Mesodermal cell (in vitro differentiated cells): ENCODE results near the gene SLCO1A2.

Source experiments
- H3K27ac ChIP-seq: 2 replicates; pipeline ENCODE4 v1.7.0; 2013; ENCODE audit warnings: mild to moderate bottlenecking, low read depth, low read length, moderate library complexity; ENCODE audit not compliant: severe bottlenecking
- H3K36me3 ChIP-seq: 2 replicates; pipeline ENCODE4 v1.7.1; 2013; ENCODE audit warnings: mild to moderate bottlenecking, low read length, moderate library complexity; ENCODE audit not compliant: control insufficient read depth, insufficient read depth
- H3K4me1 ChIP-seq: one replicate; pipeline ENCODE4 v1.7.1; 2013; ENCODE audit warnings: mild to moderate bottlenecking, low read length; ENCODE audit not compliant: insufficient read depth, control insufficient read depth, poor library complexity, severe bottlenecking
- H3K4me3 ChIP-seq: 2 replicates; pipeline ENCODE4 v1.7.0; 2013; ENCODE audit warnings: low read length, control low read depth, mild to moderate bottlenecking; ENCODE audit not compliant: insufficient read depth, poor library complexity, severe bottlenecking; ENCODE audit errors: extremely low read depth
- H3K9me3 ChIP-seq: 2 replicates; pipeline ENCODE4 v1.7.1; 2013; ENCODE audit warnings: mild to moderate bottlenecking, low read length, moderate library complexity; ENCODE audit not compliant: control insufficient read depth
- WGBS, 2 experiments: methylation state at CpG; one replicate each; pipeline ENCODE4 v1.1.5; 2013; ENCODE audit warnings: missing lambda C conversion rate in 2 of 2; ENCODE audit not compliant: insufficient coverage in 2 of 2; 5-methylcytosine and 5-hydroxymethylcytosine counted together

SLCO1A2 gene

DNA sequence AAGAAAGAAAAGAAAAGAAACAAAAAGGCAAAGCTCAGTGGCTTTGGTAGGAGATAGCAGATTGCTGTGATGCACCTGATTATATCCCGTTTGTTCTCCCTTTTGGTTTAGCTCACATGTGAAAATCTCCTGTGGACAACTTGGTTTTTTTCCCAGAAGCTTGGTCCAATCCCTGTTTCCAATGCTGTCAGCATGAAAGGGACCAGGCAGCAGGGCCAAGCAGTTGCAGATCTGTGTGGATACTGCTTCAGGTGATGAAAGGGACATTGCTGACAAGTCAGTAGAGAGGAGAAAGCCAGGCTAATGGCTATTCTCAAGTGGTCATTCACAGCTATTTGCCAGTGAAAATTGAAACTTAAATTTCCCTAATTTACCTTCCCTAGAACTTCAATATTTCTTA lies 18.8 kb upstream of the SLCO1A2 start:
- Histone ChIP-seq H3K9me3 (no peaks in the 10 kb centered on the region), H3K36me3 (no peaks in the 10 kb centered on the region)
- 69 to 92% methylated on average over 1 of the region's 1 CpG for WGBS, 2 experiments

GRCh38 chr12:21350975-21351374 lies 16.3 kb upstream of the SLCO1A2 start:
- Histone ChIP-seq H3K4me1 (no peaks in the 10 kb centered on the region), H3K4me3 (no peak overlapping the region), H3K36me3 (no peaks in the 10 kb centered on the region), H3K9me3 (no peaks in the 10 kb centered on the region), H3K27ac (no peak overlapping the region)
- WGBS, 2 experiments = 64 to 88% methylated on average over 1 of the region's 1 CpG

More for the DNA sequence above, 18.8 kb upstream of the SLCO1A2 start:
- no peaks in the 10 kb centered on the region for H3K4me1 ChIP-seq
- no peak overlapping the region for H3K4me3 ChIP-seq
- no peak overlapping the region for H3K27ac ChIP-seq

DNA sequence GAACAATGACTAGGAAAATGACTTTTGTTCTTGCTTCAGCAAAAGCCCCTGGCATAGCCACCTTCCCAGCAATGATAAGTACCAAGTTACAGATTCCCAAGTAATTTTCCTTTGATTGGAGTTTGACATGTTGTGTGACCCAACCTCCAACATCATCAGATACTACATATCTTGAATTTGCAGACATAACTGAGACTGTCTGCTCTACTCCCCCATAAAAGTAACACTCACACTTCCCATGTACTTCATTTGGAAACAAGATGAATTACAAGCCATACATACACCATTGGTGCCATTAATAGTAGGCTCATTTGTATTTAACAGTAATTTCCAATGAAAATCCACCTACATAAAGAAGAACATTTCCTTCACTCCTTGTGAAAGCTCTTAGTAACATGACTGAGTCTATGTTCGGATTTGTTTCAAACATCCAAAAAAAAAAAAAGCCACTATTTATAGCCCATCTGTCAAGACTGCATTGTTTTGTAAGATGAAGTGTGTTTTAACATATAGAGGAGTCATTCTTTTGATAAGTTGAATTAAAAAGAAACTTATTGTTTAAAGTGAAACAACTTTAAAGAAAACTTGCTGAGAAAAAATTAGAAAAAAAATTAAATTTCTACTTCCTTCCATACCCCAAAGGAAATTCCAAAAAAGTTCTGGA lies 12.0 kb upstream of the SLCO1A2 start:
- Histone ChIP-seq H3K36me3 (no peaks in the 10 kb centered on the region), H3K9me3 (no peaks in the 10 kb centered on the region)
- WGBS, 2 experiments = no CpG with 5 or more reads among the region's 1 CpG

DNA sequence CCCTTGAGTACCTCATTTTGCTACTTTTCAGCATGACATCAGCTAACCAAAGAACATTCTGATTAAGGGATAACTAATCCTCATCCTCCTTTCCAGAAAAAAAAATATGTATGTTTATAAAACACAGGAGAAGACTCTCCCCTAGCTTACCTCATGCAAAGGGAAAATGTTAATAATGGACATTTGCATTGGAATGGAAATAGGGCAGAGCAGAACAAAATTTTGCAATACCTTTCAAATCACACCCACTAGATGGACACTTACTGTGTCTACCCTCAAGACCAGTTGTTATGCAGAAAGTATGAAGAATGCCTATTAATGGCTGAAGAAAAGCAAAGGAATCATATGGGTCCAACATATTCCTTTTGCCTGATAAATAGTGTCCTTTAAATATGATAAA lies 8.9 kb upstream of the SLCO1A2 start:
- Histone ChIP-seq H3K4me1 (no peaks in the 10 kb centered on the region), H3K9me3 (no peaks in the 10 kb centered on the region), H3K4me3 (no peak overlapping the region), H3K36me3 (no peaks in the 10 kb centered on the region), H3K27ac (no peak overlapping the region)

More for the DNA sequence above, 12.0 kb upstream of the SLCO1A2 start:
- Histone ChIP-seq H3K4me3 (no peak overlapping the region), H3K27ac (no peak overlapping the region), H3K4me1 (no peaks in the 10 kb centered on the region)

GRCh38 chr12:21341769-21342168 lies 7.1 kb upstream of the SLCO1A2 start:
- H3K27ac ChIP-seq = no peak overlapping the region
- H3K4me3 ChIP-seq = no peak overlapping the region
- no peaks in the 10 kb centered on the region for H3K36me3 ChIP-seq
- no peaks in the 10 kb centered on the region for H3K9me3 ChIP-seq
- WGBS, 2 experiments = 80 to 100% methylated on average over 3 of the region's 4 CpGs
- H3K4me1 ChIP-seq = no peaks in the 10 kb centered on the region

DNA sequence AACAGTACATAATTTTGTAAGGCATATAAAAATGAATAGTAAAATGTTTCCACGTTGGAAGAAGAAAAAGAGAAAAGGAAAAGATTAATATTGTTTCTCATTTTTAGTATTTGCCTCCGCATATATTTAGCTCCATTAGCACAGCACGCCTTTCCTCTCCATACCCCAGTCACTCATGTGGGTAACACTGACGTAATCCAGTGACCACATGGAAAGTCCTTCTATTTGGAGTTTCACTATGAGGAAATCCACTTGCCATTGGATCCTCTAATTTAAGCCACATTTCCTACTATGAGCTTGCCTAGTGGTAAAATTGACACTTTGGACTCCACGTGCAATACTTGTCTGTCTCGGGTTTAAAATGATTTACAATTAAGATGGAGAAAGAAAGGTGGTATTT lies 5.7 kb upstream of the SLCO1A2 start:
- H3K4me1 ChIP-seq = no peaks in the 10 kb centered on the region
- WGBS, 2 experiments = 49 to 86% methylated on average over 2 to 3 of the region's 6 CpGs

DNA sequence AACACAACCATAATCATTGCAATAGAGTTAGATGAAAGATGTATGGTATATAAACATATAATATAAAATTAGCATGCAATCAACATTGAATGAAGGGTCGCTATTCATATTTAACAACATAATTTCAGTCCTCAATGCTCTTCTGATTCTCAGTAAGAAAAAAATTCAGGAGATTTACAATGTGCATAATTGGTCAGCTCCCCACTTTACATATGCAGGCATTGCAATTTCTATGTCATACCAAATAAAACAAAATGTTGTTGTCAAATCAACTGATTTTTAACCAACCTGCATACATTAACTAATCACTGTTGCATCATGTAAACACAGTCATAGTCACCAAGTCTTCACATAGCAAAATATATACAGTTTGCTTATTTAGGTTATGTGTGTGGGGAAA lies 5.2 kb upstream of the SLCO1A2 start:
- Histone ChIP-seq H3K27ac (no peak overlapping the region), H3K36me3 (no peaks in the 10 kb centered on the region), H3K4me1 (no peaks in the 10 kb centered on the region), H3K4me3 (no peak overlapping the region), H3K9me3 (no peaks in the 10 kb centered on the region)
- 89% methylated on average over 1 of the region's 1 CpG; no CpG with 5 or more reads in 1 of the 2 experiments for WGBS, 2 experiments

More for the DNA sequence above, 5.7 kb upstream of the SLCO1A2 start:
- Histone ChIP-seq H3K36me3 (no peaks in the 10 kb centered on the region), H3K9me3 (no peaks in the 10 kb centered on the region), H3K27ac (no peak overlapping the region), H3K4me3 (no peak overlapping the region)

DNA sequence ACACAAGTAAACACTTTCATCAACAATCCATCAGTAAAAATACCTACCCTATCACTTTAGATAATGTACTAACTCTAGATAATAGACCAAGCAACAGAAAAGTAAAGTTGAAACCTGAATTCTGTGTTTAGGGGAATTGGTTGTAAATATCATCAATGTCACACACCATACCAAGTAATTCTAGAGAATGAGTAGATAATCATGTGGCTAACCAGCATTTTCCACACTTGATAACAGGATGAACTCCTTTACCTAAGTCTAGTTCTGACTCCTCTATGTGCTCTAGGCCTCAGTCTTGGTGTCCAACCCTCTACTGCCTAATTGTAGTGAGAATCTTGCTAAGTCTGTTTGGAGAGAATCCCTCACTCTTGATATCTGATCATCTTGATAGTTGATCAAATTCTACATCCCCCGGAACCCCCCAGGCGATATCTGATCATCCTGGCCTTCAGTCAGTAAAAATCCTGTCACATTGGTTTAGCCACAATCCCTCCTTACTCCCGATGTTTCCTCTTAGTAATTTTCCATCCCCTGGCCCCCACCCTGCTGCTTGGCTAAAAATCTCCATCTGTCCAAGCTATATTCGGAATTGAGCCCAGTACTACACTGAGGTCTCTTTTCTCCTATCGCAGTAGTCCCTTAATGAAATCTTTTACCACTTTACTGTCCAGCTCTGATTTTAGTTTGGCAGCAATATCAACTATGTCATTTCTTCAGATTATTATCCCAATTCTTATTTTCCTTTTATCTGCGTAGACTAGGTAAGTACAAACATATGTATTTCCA lies 3.4 kb upstream of the SLCO1A2 start:
- H3K4me1 ChIP-seq = no peaks in the 10 kb centered on the region
- no peak overlapping the region for H3K4me3 ChIP-seq
- no peaks in the 10 kb centered on the region for H3K36me3 ChIP-seq
- no peaks in the 10 kb centered on the region for H3K9me3 ChIP-seq
- H3K27ac ChIP-seq = no peak overlapping the region
- 84 to 93% methylated on average over 5 to 6 of the region's 6 CpGs for WGBS, 2 experiments

DNA sequence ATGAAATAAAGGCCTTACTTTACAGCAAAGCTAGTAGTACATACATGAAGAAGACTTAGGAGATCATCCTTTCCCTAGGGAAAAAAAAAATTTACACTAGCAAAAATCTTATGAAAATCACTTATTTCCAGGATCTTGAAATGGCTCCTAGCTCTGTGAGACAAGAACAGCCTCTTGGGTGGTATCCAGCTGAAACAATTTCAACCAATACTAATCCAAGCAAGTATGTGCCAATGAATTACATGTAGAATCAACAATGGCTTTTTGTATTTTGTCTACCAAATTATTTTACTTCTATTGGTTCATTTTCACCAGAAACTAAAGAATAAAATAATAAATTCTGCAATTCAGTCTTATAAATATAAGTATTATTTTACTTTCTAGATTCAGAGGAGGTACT lies 2.7 kb upstream of the SLCO1A2 start:
- no peak overlapping the region for H3K27ac ChIP-seq
- no peaks in the 10 kb centered on the region for H3K4me1 ChIP-seq
- H3K36me3 ChIP-seq = no peaks in the 10 kb centered on the region
- H3K9me3 ChIP-seq = no peaks in the 10 kb centered on the region
- no peak overlapping the region for H3K4me3 ChIP-seq

- Histone ChIP-seq H3K27ac (no peak overlapping the region), H3K36me3 (no peaks in the 10 kb centered on the region), H3K9me3 (peaks cover 5% of the 10 kb centered on the region), H3K4me3 (no peak overlapping the region), H3K4me1 (no peaks in the 10 kb centered on the region)
- WGBS, 2 experiments = 83 to 86% methylated on average over 4 of the region's 5 CpGs
These were observed 1.9 kb upstream of the SLCO1A2 start for GRCh38 chr12:21336656-21337055.

GRCh38 chr12:21330682-21331253 lies 3.9 kb downstream of the SLCO1A2 start:
- H3K27ac ChIP-seq = no peak overlapping the region
- peaks cover 27% of the 10 kb centered on the region for H3K9me3 ChIP-seq
- whole genome bisulfite sequencing, 2 experiments = 80 to 89% methylated on average over 1 of the region's 1 CpG
- H3K36me3 ChIP-seq = no peaks in the 10 kb centered on the region
- no peak overlapping the region for H3K4me3 ChIP-seq
- H3K4me1 ChIP-seq = no peaks in the 10 kb centered on the region
